H9 (cell line): ENCODE data around the gene SLC2A10. TPM values are rescaled to one million over a fixed set of nuclear protein-coding genes. Genes with fewer than 3 reads are reported as not detected.

Source experiments
- DNase-seq: peaks from one replicate; pipeline ENCODE4 v3.0.0-alpha.2; 2017
- H2AFZ ChIP-seq: one replicate; pipeline ENCODE4 v1.6.1; 2013; ENCODE audit warnings: mild to moderate bottlenecking, low read length, control low read depth, moderate library complexity
- H2AK5ac ChIP-seq: 2 replicates; pipeline ENCODE4 v1.6.1; 2013; ENCODE audit warnings: low read length, control low read depth, mixed read lengths; ENCODE audit not compliant: insufficient read length
- H2BK120ac ChIP-seq: one replicate; pipeline ENCODE4 v1.6.1; 2013; ENCODE audit warnings: low read depth, mild to moderate bottlenecking, low read length, control low read depth, inconsistent platforms; ENCODE audit not compliant: poor library complexity, severe bottlenecking
- H2BK12ac ChIP-seq: 2 replicates; pipeline ENCODE4 v1.6.1; 2013; ENCODE audit warnings: low read length, control low read depth, mixed read lengths, low read depth; ENCODE audit not compliant: insufficient read length
- H2BK15ac ChIP-seq: 2 replicates; pipeline ENCODE4 v1.6.1; 2013; ENCODE audit warnings: low read depth, low read length, control low read depth
- H2BK20ac ChIP-seq: one replicate; pipeline ENCODE4 v1.6.1; 2013; ENCODE audit warnings: low read depth, mild to moderate bottlenecking, low read length, control low read depth, inconsistent platforms; ENCODE audit not compliant: poor library complexity, severe bottlenecking
- H2BK5ac ChIP-seq: 2 replicates; pipeline ENCODE4 v1.6.1; 2013; ENCODE audit warnings: low read length, control low read depth, mixed read lengths; ENCODE audit not compliant: insufficient read length
- H3K14ac ChIP-seq: 2 replicates; pipeline ENCODE4 v1.6.1; 2013; ENCODE audit warnings: low read length, control low read depth; ENCODE audit not compliant: insufficient read depth
- H3K18ac ChIP-seq: 2 replicates; pipeline ENCODE4 v1.6.1; 2013; ENCODE audit warnings: low read depth, mild to moderate bottlenecking, mixed read lengths, low read length, control low read depth; ENCODE audit not compliant: insufficient read length
- H3K23ac ChIP-seq: 2 replicates; pipeline ENCODE4 v1.6.1; 2013; ENCODE audit warnings: low read length, control low read depth, mixed read lengths, low read depth; ENCODE audit not compliant: insufficient read length
- H3K23me2 ChIP-seq: 2 replicates; pipeline ENCODE4 v1.6.1; 2013; ENCODE audit warnings: low read depth, mild to moderate bottlenecking, mixed read lengths, low read length, control low read depth; ENCODE audit not compliant: insufficient read length, poor library complexity, severe bottlenecking
- H3K27ac ChIP-seq: 2 replicates; pipeline ENCODE4 v1.5.1; 2013; ENCODE audit warnings: low read length, control low read depth, mixed read lengths, low read depth; ENCODE audit not compliant: insufficient read length
- H3K27me3 ChIP-seq: 2 replicates; pipeline ENCODE4 v1.6.1; 2013; ENCODE audit warnings: low read length, control low read depth, inconsistent platforms; ENCODE audit not compliant: insufficient read depth
- H3K4ac ChIP-seq: 2 replicates; pipeline ENCODE4 v1.6.1; 2013; ENCODE audit warnings: low read depth, mild to moderate bottlenecking, control low read depth, inconsistent platforms, low read length, moderate library complexity
- H3K4me1 ChIP-seq: 2 replicates; pipeline ENCODE4 v1.6.1; 2013; ENCODE audit warnings: low read length, control low read depth, inconsistent platforms; ENCODE audit not compliant: insufficient read depth
- H3K4me2 ChIP-seq: 2 replicates; pipeline ENCODE4 v1.6.1; 2013; ENCODE audit warnings: low read length, control low read depth, mixed read lengths; ENCODE audit not compliant: insufficient read length, insufficient read depth
- H3K56ac ChIP-seq: 2 replicates; pipeline ENCODE4 v1.6.1; 2013; ENCODE audit warnings: low read depth, mild to moderate bottlenecking, mixed read lengths, low read length, control low read depth; ENCODE audit not compliant: insufficient read length
- H3K79me1 ChIP-seq: 2 replicates; pipeline ENCODE4 v1.6.1; 2013; ENCODE audit warnings: low read depth, mild to moderate bottlenecking, moderate library complexity, low read length, control low read depth, inconsistent platforms; ENCODE audit not compliant: insufficient read depth, poor library complexity, severe bottlenecking
- H3K79me2 ChIP-seq: 2 replicates; pipeline ENCODE4 v1.6.1; 2013; ENCODE audit warnings: low read length, control low read depth, inconsistent platforms; ENCODE audit not compliant: insufficient read depth
- H3K9ac ChIP-seq: 2 replicates; pipeline ENCODE4 v1.6.1; 2013; ENCODE audit warnings: low read length, control low read depth, mixed read lengths; ENCODE audit not compliant: insufficient read length; ENCODE audit errors: extremely low read depth
- H3K9me3 ChIP-seq: one replicate; pipeline ENCODE4 v1.6.1; 2013; ENCODE audit warnings: low read depth, low read length, inconsistent platforms; ENCODE audit not compliant: control insufficient read depth
- H3T11ph ChIP-seq: one replicate; pipeline ENCODE4 v1.6.1; 2013; ENCODE audit warnings: mild to moderate bottlenecking, low read length, control low read depth, inconsistent platforms
- H4K20me1 ChIP-seq: one replicate; pipeline ENCODE4 v1.6.1; 2013; ENCODE audit not compliant: control insufficient read depth, insufficient read length, insufficient read depth
- H4K5ac ChIP-seq: 2 replicates; pipeline ENCODE4 v1.6.1; 2013; ENCODE audit warnings: low read depth, mild to moderate bottlenecking, mixed read lengths, low read length, control low read depth; ENCODE audit not compliant: insufficient read length
- H4K8ac ChIP-seq: replicated peaks from 2 replicates; pipeline ENCODE4 v1.6.1; 2013; ENCODE audit warnings: low read length, control low read depth, mixed read lengths, low read depth; ENCODE audit not compliant: insufficient read length
- H4K91ac ChIP-seq: 2 replicates; pipeline ENCODE4 v1.6.1; 2013; ENCODE audit warnings: low read depth, mild to moderate bottlenecking, moderate library complexity, mixed read lengths, low read length, control low read depth; ENCODE audit not compliant: insufficient read length
- H3K27ac Mint-ChIP-seq, 3 experiments: 2 replicates in 2 of 3; 3 replicates in 1 of 3; pipeline ENCODE4 v1.8.0; 2020 to 2021; ENCODE audit warnings: mixed read lengths in 3 of 3, mild to moderate bottlenecking in 1 of 3, moderate library complexity in 1 of 3
- H3K27me3 Mint-ChIP-seq: 2 replicates; pipeline ENCODE4 v1.8.0; 2021; ENCODE audit warnings: low read depth, mild to moderate bottlenecking, moderate library complexity, mixed read lengths
- H3K36me3 Mint-ChIP-seq, 3 experiments: 2 replicates in 2 of 3; 3 replicates in 1 of 3; pipeline ENCODE4 v1.8.0; 2020 to 2021; ENCODE audit warnings: low read depth in 3 of 3, mixed read lengths in 3 of 3; ENCODE audit not compliant: insufficient read depth in 1 of 3
- H3K4me1 Mint-ChIP-seq, 2 experiments: 2 replicates each; pipeline ENCODE4 v1.8.0; 2020; ENCODE audit warnings: mixed read lengths in 2 of 2
- H3K4me3 Mint-ChIP-seq, 2 experiments: 2 replicates in 1 of 2; 3 replicates in 1 of 2; pipeline ENCODE4 v1.8.0; 2020 to 2021; ENCODE audit warnings: mild to moderate bottlenecking in 2 of 2, mixed read lengths in 2 of 2, moderate library complexity in 1 of 2
- H3K9me3 Mint-ChIP-seq, 2 experiments: 2 replicates in 1 of 2; 3 replicates in 1 of 2; pipeline ENCODE4 v1.8.0; 2020; ENCODE audit warnings: mild to moderate bottlenecking in 2 of 2, mixed read lengths in 2 of 2, moderate library complexity in 1 of 2
- WGBS: extraction: QIAGEN DNeasy Blood & Tissue Kit; methylation state at CpG from one replicate; pipeline ENCODE4 v1.1.7; 2013; ENCODE audit warnings: missing lambda C conversion rate, low lambda C conversion rate, mixed read lengths; ENCODE audit not compliant: insufficient read length; ENCODE audit errors: extremely low coverage; 5-methylcytosine and 5-hydroxymethylcytosine counted together
- total RNA-seq: library from RNA; stranded (reverse); gene quantifications from 2 replicates; pipeline ENCODE4 v1.2.1, GENCODE V29; 2021
- TF ChIP-seq, protein P1 (sequence below): fragments of 200-600 bp; sonication (generic); conservative IDR thresholded peaks from 3 replicates; pipeline ENCODE4 v1.8.0; 2021; ENCODE audit warnings: antibody characterized with exemption, mild to moderate bottlenecking

Gene SLC2A10
- total RNA-seq, 1 experiment from 2014 or later = 8.2 TPM

DNA sequence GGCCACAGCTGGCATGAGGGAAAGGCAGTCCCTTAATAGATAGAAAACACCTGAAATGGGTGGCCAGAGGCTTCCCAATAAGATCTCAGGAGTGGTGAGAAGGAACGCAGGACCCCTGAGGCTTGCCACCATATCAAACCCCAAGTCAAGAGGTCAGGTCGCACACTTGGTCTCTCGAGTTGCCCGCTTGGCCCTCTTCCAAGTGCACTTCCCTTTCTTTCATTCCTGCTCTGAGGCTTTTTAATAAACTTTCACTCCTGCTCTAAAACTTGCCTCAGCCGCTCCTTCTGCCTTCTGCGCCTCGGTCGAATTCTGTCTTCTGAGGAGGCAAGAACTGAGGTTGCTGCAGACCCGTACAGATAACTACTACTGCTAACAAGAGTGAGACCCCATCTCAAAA, 64.2 kb downstream of the SLC2A10 start:
- TF ChIP-seq, protein P1, sequence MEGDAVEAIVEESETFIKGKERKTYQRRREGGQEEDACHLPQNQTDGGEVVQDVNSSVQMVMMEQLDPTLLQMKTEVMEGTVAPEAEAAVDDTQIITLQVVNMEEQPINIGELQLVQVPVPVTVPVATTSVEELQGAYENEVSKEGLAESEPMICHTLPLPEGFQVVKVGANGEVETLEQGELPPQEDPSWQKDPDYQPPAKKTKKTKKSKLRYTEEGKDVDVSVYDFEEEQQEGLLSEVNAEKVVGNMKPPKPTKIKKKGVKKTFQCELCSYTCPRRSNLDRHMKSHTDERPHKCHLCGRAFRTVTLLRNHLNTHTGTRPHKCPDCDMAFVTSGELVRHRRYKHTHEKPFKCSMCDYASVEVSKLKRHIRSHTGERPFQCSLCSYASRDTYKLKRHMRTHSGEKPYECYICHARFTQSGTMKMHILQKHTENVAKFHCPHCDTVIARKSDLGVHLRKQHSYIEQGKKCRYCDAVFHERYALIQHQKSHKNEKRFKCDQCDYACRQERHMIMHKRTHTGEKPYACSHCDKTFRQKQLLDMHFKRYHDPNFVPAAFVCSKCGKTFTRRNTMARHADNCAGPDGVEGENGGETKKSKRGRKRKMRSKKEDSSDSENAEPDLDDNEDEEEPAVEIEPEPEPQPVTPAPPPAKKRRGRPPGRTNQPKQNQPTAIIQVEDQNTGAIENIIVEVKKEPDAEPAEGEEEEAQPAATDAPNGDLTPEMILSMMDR = no peak
- no peak overlapping the region for H2AFZ ChIP-seq
- no peak overlapping the region for H2BK12ac ChIP-seq
- no peaks in the 10 kb centered on the region for H3K27me3 ChIP-seq
- no peaks in the 10 kb centered on the region for H3K9me3 ChIP-seq
- H3K4ac ChIP-seq = no peak overlapping the region
- WGBS = no CpG with 5 or more reads among the region's 9 CpGs
- no peak overlapping the region for H3K56ac ChIP-seq
- no peak overlapping the region for H4K5ac ChIP-seq
- no peak overlapping the region for H2BK120ac ChIP-seq
- no peak overlapping the region for H2BK5ac ChIP-seq
- H3K79me2 ChIP-seq = no peaks in the 10 kb centered on the region
- no peak overlapping the region for H3K14ac ChIP-seq
- H3K9me3 Mint-ChIP-seq = no peaks in the 10 kb centered on the region
- H3K18ac ChIP-seq = no peak overlapping the region
- no peaks in the 10 kb centered on the region for H4K20me1 ChIP-seq
- no peak overlapping the region for H3K27ac ChIP-seq
- no peak overlapping the region for H2BK20ac ChIP-seq
- no peak overlapping the region for H3K23ac ChIP-seq
- H3T11ph ChIP-seq = no peak overlapping the region
- H3K79me1 ChIP-seq = no peaks in the 10 kb centered on the region
- DNase-seq = no peak
- H3K4me1 ChIP-seq = no peaks in the 10 kb centered on the region
- H3K9ac ChIP-seq = no peak overlapping the region
- no peak overlapping the region for H3K4me2 ChIP-seq
- no peaks in the 10 kb centered on the region for H3K23me2 ChIP-seq
- no peak overlapping the region for H3K4me3 Mint-ChIP-seq
- H3K27ac Mint-ChIP-seq = no peak overlapping the region
- no peak overlapping the region for H2AK5ac ChIP-seq
- H4K91ac ChIP-seq = no peak overlapping the region
- H3K36me3 Mint-ChIP-seq = no peaks in the 10 kb centered on the region; a peak in 2 of 7 replicates
- no peak overlapping the region for H2BK15ac ChIP-seq
- peaks cover 10 to 12% of the 10 kb centered on the region in 2 experiments; a peak in 3 of 4 replicates for H3K4me1 Mint-ChIP-seq
- H3K27me3 Mint-ChIP-seq = no peaks in the 10 kb centered on the region; the same call in 1 of the 2 replicates
- no peak overlapping the region for H4K8ac ChIP-seq
